Measurements from ENCODE around the gene MARCHF10.

MARCHF10 gene

DNA sequence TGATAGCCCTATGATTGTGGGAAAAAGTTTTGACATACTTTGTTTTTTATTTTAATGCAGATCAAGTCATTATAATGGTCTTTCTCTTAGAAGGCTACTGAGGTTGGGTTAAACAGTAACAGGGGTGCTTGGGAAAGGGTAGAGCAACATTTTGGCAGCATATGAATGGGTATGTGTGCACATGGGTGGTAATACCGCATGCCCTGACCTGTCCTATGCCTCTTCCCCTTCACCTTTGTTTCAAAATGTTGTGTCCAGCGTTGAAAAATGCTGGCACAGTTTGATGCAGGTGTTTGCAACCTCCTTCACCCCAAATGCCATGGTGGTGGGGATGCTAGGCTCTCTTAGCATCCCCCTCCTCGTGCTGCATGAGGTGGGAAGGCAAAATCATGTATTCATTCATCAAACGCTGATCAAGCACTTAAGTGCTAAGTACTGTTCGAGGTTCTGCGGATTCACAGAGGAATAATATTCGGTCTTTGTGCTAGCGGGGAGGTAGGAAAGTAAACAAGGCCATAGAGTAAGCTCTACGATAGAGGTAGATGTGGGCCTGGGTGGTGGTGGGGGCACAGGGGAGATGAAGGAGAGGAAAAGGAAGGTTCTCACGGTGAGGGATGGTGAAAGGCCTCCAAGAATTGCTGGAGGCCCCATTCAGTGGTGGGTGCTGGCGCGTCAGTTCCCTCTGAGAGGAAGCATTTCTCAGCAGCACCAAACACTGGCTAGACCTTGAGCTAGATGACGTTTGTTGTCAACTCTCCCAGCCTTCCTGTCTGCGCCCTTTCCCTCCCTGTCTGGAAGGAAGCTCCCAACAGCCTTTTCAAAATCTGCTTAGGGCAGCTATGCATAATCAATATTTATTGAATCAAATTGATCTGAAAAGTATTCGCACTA, 13.3 kb upstream of the MARCHF10 start:
- DNase-seq, result no peak

DNA sequence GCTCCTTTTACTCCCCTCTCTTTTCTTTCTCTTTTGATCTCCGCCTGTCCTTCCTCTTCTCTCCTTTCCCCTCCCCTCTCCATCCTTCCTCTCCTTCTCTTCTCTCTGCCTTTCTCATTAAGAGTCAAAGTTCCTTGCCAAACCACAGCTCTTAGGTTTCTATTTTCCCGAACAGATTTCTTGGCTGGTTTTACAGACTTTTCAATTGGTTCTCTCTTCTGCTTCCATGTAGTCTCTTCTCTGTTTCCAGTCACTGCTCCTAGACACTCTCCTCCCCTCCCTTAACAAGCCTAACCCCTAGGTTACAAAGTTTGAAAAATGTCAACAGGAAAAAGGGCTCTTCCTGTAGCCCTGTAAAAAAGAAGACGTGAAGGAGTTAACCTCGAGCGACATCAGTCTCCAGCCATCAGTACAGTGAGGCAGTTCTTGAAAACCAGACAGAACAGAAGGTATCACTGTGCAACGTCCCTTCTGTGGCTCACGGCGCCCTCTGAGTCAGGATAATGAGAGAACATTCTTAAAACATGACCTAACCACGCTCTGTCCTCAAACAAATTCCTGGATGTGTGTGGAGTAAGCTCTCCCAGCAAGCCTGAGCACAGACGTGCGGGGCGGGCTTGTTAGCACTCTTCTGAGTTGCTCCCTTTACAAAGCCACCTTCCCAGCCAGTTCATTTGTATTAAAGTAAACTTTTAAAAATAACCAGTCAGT, 11.6 kb upstream of the MARCHF10 start:
- DNase-seq, result no peak

DNA sequence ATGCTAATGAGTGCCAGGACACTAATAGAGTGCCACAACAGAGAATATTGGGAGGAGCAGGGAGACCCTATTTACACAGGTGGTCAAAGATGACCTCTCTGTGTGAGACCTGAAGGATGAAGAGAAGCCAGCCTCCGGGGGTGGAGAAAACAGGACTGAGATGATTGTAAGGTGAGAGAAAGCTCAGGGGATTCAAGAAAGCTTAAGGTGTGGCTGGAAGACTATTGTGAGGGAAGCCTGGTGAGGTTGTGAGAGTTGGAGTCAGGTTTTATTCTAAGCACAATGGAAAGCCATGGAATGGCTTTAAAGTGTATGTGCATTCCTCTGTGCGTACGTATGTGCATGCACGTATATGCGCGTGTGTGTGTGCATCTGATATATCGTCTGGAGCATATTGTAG, 10.4 kb upstream of the MARCHF10 start:
- DNase-seq, result no peak

DNA sequence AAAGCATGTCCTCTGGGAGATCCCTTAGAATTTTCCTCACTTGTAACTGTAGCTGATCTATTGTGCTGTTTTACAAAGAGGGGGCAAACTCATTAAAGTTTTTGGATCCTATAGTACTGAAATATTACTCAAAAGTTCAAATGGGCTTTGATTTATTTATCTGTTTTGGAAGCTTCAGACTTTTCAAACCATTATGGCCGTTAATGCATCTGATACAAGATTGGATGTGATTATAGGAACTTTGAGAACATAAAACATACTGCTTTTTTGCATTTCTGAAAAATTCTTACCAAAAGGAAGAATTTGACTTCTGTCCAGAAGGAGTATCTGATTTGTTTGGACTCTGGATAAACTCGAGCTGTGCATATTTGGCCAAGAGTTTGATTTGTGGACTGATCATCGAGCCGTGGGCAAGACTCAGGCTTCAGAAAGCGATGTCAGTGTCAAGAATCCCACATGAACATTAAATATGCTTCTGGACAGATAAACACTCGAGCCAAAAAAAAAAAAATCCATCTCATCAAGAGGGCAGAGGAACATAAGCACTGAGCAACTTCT, 8.2 kb upstream of the MARCHF10 start:
- DNase-seq, result no peak

DNA sequence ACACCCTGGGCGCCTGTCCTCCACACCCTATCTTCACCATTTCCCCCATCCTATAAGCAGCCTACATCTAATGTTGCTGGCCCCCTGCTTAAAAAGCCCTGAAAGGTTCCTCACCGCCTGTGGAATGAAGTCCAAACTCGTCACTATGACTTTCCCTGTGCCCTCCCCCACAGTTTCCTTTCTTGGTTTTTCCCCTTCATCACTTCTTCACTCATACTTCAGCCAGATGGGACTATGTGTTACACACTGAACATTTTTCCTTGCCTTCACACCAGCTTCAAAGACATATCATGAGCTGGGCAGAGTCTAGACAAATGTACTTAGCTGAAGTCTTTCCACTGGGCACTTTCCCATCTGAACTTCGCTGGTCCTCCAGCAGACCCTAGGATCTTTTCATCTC, 1.5 kb upstream of the MARCHF10 start:
- no peak for DNase-seq

DNA sequence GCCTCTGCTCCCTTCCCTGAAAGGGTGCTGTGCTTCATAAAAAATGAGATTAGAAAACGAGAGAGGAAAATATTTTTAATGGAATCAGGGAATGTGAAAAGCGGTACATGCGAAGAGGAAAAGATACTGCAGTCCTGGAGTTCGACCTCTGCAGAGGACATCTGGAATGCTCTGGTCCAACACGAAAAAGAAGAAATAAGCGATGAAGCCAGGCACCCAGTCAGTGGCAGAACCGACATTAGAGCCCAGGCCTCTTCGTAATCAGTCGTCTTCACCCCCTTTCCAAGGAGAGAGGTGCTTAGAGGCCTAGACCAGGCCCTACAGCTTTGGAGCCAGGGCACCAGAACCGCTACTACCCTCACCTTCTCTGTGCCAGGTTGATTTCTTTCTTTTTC, 459 bp upstream of the MARCHF10 start:
- DNase-seq, result no peak

- DNase-seq, result no peak
Observed at GRCh38 chr17:62805234-62805633, 2.9 kb downstream of the MARCHF10 start.

DNA sequence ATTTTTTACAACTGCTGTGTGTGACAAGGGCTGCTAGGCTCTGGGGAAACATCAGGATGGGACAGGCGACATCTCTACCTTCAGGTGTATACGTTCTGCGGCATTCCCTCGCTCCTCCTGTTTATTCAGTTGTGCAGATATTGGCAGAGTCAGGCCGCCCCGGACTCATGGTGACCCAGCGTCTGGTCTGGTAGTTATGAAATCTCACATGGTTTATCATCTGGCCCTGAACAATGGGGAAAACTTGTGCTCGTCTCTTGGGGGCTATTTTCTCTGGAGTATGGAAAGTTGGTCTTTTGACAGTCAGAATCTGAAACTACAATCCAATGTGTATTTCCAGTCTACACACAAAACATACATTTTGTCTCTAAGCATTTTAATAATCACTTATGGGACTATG, 3.3 kb downstream of the MARCHF10 start:
- no peak for DNase-seq

GRCh38 chr17:62804025-62804424, 4.1 kb downstream of the MARCHF10 start:
- DNase-seq, result no peak

- DNase-seq, result no peak
Observed at GRCh38 chr17:62802561-62803205, 5.4 kb downstream of the MARCHF10 start.

- no peak for DNase-seq
Observed at GRCh38 chr17:62801553-62802114, 6.5 kb downstream of the MARCHF10 start.

DNA sequence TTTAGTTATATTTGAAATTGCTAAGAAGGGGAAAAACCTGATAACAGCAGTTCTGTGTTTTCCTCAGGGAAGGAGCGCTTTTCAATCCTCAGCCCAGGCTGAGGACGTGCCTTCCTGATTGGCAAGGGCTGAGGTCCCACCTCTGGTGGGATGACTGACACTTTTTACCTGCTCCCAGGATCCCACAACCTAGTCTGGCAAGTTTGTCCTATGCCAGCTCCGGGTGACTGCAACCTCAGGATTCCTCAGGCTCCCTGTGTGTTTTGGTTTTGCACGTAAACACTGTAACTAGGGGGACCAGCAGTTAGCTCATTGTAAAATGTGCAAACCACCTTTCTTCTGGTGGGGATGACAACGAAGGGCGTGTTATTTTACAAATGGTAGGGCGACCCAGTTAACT, 7.5 kb downstream of the MARCHF10 start:
- no peak for DNase-seq

DNA sequence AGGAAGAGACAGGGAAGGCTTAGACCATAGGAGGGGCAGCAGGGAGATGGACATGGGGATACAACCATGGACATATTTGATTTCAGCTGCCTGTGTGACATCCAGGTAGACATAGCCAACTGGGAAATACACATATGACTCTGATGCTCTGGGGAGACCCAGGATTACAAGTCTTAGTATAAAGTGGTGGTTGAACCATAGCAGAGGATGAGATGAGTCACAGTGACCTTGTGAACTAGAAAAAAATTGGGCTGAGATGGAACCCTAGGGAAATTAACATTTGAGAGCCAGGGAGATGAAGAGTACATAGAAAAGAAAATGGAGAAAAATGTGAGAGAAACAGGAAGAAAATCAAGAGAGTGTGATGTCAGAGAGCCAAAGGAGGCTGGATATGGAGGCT, 10.2 kb downstream of the MARCHF10 start:
- no peak for DNase-seq

DNA sequence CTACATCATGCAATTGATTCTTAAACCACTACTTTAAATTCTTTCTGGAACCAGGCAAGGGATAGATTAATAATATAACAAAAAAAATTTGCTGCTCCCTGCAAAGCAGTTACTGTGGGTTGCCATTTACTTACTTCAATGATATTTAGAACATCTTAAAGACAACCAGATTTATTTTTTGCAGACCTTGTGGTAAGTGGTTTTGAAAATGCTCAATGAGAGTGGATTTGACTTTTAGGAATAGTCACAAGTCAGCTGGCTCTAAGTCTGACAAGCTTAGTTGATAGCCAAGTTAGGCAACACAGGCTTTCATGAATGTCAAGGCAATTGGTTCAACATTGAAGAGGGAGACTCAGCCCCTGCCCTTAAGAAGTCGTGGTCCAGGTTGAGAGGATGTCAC, 11.8 kb downstream of the MARCHF10 start:
- no peak for DNase-seq

DNA sequence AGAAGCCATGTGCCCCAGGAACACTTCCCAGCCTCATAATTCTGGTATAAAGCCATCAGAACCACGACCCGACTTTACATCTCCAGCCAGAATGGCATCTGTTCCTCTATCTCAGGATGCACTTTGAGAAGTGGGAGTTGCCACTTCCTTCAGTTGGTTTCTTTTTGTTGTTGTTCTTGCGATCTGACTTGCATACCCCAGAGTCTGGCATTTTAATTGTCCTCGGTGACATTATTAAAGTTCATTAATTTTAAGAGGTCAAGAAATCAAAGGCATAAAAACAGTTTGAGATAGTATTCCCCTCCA, 13.5 kb downstream of the MARCHF10 start:
- no peak for DNase-seq

GRCh38 chr17:62793919-62794665, 14.0 kb downstream of the MARCHF10 start:
- no peak for DNase-seq

- DNase-seq, result no peak
Observed at GRCh38 chr17:62792447-62792800, 15.7 kb downstream of the MARCHF10 start.

- DNase-seq, result no peak
Observed at GRCh38 chr17:62791767-62792446, 16.2 kb downstream of the MARCHF10 start.

DNA sequence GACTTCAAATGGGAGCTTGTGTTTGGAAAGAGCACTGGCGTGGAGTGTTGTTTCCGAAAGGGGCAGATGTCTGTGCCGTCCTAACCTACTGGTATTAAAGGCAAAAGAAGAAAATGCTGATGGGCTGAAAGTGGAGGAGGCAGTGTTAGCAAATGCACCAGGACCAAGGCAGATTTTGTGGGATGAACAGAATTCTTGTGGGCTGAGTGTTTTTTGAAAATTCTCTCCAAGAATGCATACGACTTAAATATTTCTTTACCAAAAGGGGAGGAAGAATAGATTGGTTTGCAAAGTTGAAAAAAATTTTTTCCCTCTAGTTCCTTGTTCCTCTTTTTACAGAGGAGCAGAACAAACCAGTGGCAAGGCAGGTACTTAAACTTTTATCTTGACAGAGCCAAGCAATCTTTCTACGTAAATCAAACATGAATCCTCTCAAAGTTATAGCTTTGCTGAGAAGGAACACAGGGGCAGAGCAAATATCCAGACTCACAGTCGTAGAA, 16.8 kb downstream of the MARCHF10 start:
- DNase-seq, result no peak

- DNase-seq, result no peak
Observed at GRCh38 chr17:62790564-62790986, 17.5 kb downstream of the MARCHF10 start.

GRCh38 chr17:62787366-62787765, 20.7 kb downstream of the MARCHF10 start:
- DNase-seq, result no peak

DNA sequence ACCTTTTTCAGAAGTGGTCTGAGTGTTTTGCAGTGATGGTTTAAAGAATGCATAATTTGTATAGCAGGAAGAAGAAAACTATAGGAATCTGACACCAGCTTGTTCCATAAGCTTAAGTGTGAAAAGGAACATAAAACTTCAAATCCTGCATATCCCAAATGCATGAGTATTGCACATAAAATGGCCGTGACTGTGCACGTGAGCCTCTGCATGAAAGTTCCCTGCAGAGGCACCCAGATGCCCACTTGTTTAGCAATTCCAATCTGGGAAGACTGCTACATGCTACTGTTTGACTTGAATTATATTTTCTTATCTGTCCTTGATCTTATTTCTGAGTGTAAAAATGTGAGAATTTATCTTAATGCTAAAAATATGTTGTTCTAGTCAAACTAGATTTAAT, 21.5 kb downstream of the MARCHF10 start:
- no peak for DNase-seq

Measured in activated CD4-positive, alpha-beta T cell treated with anti-CD3 and anti-CD28 coated beads, Interleukin-2, amount 50 U/mL, for 48 hours (primary cell).